Midbrain (tissue), 1 donor: Measurements from ENCODE around the gene ZNF341.
A peak's percentile ranks its signal among the peaks of the same experiment; 100 is the strongest.
"Not testable (repeated sequence)": the region's sequence is repeated elsewhere in the genome, so short reads cannot be mapped to it uniquely, and the experiment has no call there.

Experiments
- DNase-seq: peaks from one replicate; lab custom pipeline; 2025; lab: John Stamatoyannopoulos, UW

ZNF341 gene

GRCh38 chr20:33730946-33731692, 677 bp upstream of the ZNF341 start:
- DNase-seq = no peak

- DNase-seq = peak; percentile 95
Measured at GRCh38 chr20:33732166-33732970, 572 bp downstream of the ZNF341 start.

- DNase-seq = no peak
Measured at GRCh38 chr20:33733654-33734576, 2.1 kb downstream of the ZNF341 start.

GRCh38 chr20:33736962-33737361, 5.2 kb downstream of the ZNF341 start:
- no peak for DNase-seq

GRCh38 chr20:33739493-33739892, 7.7 kb downstream of the ZNF341 start:
- no peak for DNase-seq

GRCh38 chr20:33740189-33740588, 8.4 kb downstream of the ZNF341 start:
- no peak for DNase-seq

- DNase-seq = no peak
Measured at GRCh38 chr20:33744181-33744580, 12.4 kb downstream of the ZNF341 start.

GRCh38 chr20:33744773-33745385, 13.1 kb downstream of the ZNF341 start:
- DNase-seq = no peak

GRCh38 chr20:33746325-33746998, 14.7 kb downstream of the ZNF341 start:
- no peak for DNase-seq

- no peak for DNase-seq
Measured at GRCh38 chr20:33751775-33752174, 20.0 kb downstream of the ZNF341 start.

- no peak for DNase-seq
Measured at GRCh38 chr20:33753143-33753542, 21.3 kb downstream of the ZNF341 start.

- DNase-seq = no peak
Measured at GRCh38 chr20:33753763-33754162, 22.0 kb downstream of the ZNF341 start.

GRCh38 chr20:33755936-33756490, 24.2 kb downstream of the ZNF341 start:
- DNase-seq = not testable (repeated sequence)

- no peak for DNase-seq
Measured at GRCh38 chr20:33757046-33757445, 25.2 kb downstream of the ZNF341 start.

- no peak for DNase-seq
Measured at GRCh38 chr20:33757458-33757857, 25.7 kb downstream of the ZNF341 start.

GRCh38 chr20:33761698-33762250, 30.0 kb downstream of the ZNF341 start:
- no peak for DNase-seq

GRCh38 chr20:33765099-33765498, 33.3 kb downstream of the ZNF341 start:
- DNase-seq = no peak

GRCh38 chr20:33765592-33765991, 33.8 kb downstream of the ZNF341 start:
- no peak for DNase-seq

GRCh38 chr20:33766686-33767085, 34.9 kb downstream of the ZNF341 start:
- no peak for DNase-seq

- DNase-seq = no peak
Measured at GRCh38 chr20:33767777-33768138, 36.0 kb downstream of the ZNF341 start.

- no peak for DNase-seq
Measured at GRCh38 chr20:33769043-33769442, 37.2 kb downstream of the ZNF341 start.
